Prostate gland (tissue), 2 donors: ENCODE data around the gene TMEM100. TPM values are rescaled to one million over a fixed set of nuclear protein-coding genes. Genes with fewer than 3 reads are reported as not detected.

Source experiments
- DNase-seq: peaks from one replicate; pipeline ENCODE4 v3.0.0-alpha.2; 2019; ENCODE audit warnings: low spot score
- H3K27ac ChIP-seq, 2 donors: fragments of 200-600 bp; sonication (generic); 2 replicates each; pipeline ENCODE4 v1.5.1; 2017 to 2019
- H3K27me3 ChIP-seq: fragments of 200-600 bp; sonication (generic); replicated peaks from 2 replicates; pipeline ENCODE4 v1.5.1; 2019; ENCODE audit not compliant: insufficient read depth
- H3K36me3 ChIP-seq, 2 donors: fragments of 200-600 bp; sonication (generic); 1 replicate in 1 of 2; 2 replicates in 1 of 2; pipeline versions ENCODE4 v1.5.1 to v1.8.1; 2017 to 2019
- H3K4me1 ChIP-seq: fragments of 200-600 bp; sonication (generic); replicated peaks from 2 replicates; pipeline ENCODE4 v1.5.1; 2019
- H3K4me3 ChIP-seq, 2 donors: fragments of 200-600 bp; sonication (generic); 2 replicates each; pipeline ENCODE4 v1.5.1; 2017 to 2019
- H3K9me3 ChIP-seq: fragments of 200-600 bp; sonication (generic); 2 replicates; pipeline ENCODE4 v1.5.1; 2017
- POLR2A ChIP-seq: fragments of 450-650 bp; IDR thresholded peaks from one replicate; pipeline ENCODE4 v1.6.1; 2016; ENCODE audit warnings: antibody characterized with exemption, mild to moderate bottlenecking
- POLR2AphosphoS5 ChIP-seq: sonication (generic); formaldehyde crosslinking; IDR thresholded peaks from one replicate; pipeline ENCODE4 v1.6.1; 2017; ENCODE audit warnings: antibody characterized with exemption
- WGBS: methylation state at CpG from one replicate; pipeline ENCODE4 v1.1.5; 2018; 5-methylcytosine and 5-hydroxymethylcytosine counted together
- intact Hi-C: fragments of 100-400 bp; cut with DNase I; formaldehyde crosslinking; loops from one replicate; pipeline ENCODE4 v1.14.2; 2022
- total RNA-seq, 2 donors: library from RNA; depleted of rRNA; stranded (reverse); fragments of >200 nt; gene quantifications; one replicate each; pipeline ENCODE4 v1.1.0, GENCODE V29; 2016
- TF ChIP-seq, protein P1 (sequence below), 4 experiments: fragments of 200-600 bp in 2 of 4; fragments of 450-650 bp in 2 of 4; sonication (generic) in 2 of 4; IDR thresholded peaks; 1 replicate in 3 of 4; 2 replicates in 1 of 4; pipeline ENCODE4 v1.5.1; 2016 to 2019; ENCODE audit warnings: antibody characterized with exemption in 4 of 4, mild to moderate bottlenecking in 2 of 4, moderate library complexity in 2 of 4

The TMEM100 gene
- total RNA-seq, 2 donors from 2014 or later = 1.2 to 3.2 TPM

- no peaks in the 10 kb centered on the region for H3K9me3 ChIP-seq
- intact Hi-C loops = no loop called here
- H3K27ac ChIP-seq = peak overlapping the region; percentile 29 to 56
- no peaks in the 10 kb centered on the region for H3K27me3 ChIP-seq
- H3K4me1 ChIP-seq = no peaks in the 10 kb centered on the region
- no peak overlapping the region for H3K4me3 ChIP-seq
- no peak for DNase-seq
- WGBS = 0% methylated on average over 1 of the region's 1 CpG
- TF ChIP-seq, protein P1, sequence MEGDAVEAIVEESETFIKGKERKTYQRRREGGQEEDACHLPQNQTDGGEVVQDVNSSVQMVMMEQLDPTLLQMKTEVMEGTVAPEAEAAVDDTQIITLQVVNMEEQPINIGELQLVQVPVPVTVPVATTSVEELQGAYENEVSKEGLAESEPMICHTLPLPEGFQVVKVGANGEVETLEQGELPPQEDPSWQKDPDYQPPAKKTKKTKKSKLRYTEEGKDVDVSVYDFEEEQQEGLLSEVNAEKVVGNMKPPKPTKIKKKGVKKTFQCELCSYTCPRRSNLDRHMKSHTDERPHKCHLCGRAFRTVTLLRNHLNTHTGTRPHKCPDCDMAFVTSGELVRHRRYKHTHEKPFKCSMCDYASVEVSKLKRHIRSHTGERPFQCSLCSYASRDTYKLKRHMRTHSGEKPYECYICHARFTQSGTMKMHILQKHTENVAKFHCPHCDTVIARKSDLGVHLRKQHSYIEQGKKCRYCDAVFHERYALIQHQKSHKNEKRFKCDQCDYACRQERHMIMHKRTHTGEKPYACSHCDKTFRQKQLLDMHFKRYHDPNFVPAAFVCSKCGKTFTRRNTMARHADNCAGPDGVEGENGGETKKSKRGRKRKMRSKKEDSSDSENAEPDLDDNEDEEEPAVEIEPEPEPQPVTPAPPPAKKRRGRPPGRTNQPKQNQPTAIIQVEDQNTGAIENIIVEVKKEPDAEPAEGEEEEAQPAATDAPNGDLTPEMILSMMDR (IDR thresholded peaks at IDR 0.05) = no peak
- TF ChIP-seq POLR2AphosphoS5 = no peak
- TF ChIP-seq POLR2A = no peak
- no peaks in the 10 kb centered on the region for H3K36me3 ChIP-seq
Observed at GRCh38 chr17:55730380-55730779, 7.7 kb upstream of the TMEM100 start.

- Histone ChIP-seq H3K9me3 (no peaks in the 10 kb centered on the region), H3K4me3 (no peak overlapping the region), H3K27me3 (no peaks in the 10 kb centered on the region), H3K27ac (no peak overlapping the region), H3K36me3 (no peaks in the 10 kb centered on the region), H3K4me1 (no peaks in the 10 kb centered on the region)
- TF ChIP-seq POLR2A = no peak
- TF ChIP-seq POLR2AphosphoS5 = no peak
- TF ChIP-seq, protein P1 (IDR thresholded peaks at IDR 0.05) = no peak
- intact Hi-C loops = no loop called here
- no peak for DNase-seq
- WGBS = 87% methylated on average over 1 of the region's 1 CpG
Observed at GRCh38 chr17:55729484-55729883, 6.8 kb upstream of the TMEM100 start.

DNA sequence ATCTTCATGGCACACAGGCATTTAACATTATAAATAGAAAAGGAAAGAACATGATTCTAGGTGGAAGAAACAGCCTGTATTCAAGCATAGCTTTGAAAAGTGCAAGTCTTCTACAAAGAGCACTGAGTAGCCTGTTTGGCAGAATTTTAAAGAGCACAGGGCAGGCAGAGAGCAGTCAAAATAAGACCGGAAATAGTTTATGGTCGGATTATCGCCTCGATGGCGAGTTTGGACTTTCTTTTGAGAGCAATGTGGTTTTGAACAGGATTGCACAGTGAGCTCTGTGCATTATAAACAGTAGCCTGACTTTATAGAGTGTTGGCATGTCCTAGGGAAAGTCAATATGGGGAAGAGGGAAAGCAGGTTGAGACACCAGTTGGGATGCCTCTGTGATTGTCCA lies 6.2 kb upstream of the TMEM100 start:
- peak; percentile 15 for DNase-seq
- Histone ChIP-seq H3K27ac (peak overlapping the region in 1 of 2 donors; percentile 30), H3K4me3 (no peak overlapping the region), H3K36me3 (no peaks in the 10 kb centered on the region), H3K27me3 (no peaks in the 10 kb centered on the region), H3K4me1 (no peaks in the 10 kb centered on the region), H3K9me3 (no peaks in the 10 kb centered on the region)
- TF ChIP-seq POLR2AphosphoS5 = peak; percentile 46
- TF ChIP-seq, protein P1 (IDR thresholded peaks at IDR 0.05) = no peak
- 21% methylated on average over 5 of the region's 5 CpGs for WGBS
- intact Hi-C loops = no loop called here

GRCh38 chr17:55728361-55728760 lies 5.7 kb upstream of the TMEM100 start:
- TF ChIP-seq POLR2AphosphoS5 = no peak
- no peak overlapping the region for H3K27ac ChIP-seq
- H3K4me3 ChIP-seq = no peak overlapping the region
- H3K9me3 ChIP-seq = no peaks in the 10 kb centered on the region
- DNase-seq = no peak
- intact Hi-C loops = no loop called here
- H3K27me3 ChIP-seq = no peaks in the 10 kb centered on the region
- WGBS = 83% methylated on average over 5 of the region's 5 CpGs
- no peaks in the 10 kb centered on the region for H3K4me1 ChIP-seq
- no peaks in the 10 kb centered on the region for H3K36me3 ChIP-seq

DNA sequence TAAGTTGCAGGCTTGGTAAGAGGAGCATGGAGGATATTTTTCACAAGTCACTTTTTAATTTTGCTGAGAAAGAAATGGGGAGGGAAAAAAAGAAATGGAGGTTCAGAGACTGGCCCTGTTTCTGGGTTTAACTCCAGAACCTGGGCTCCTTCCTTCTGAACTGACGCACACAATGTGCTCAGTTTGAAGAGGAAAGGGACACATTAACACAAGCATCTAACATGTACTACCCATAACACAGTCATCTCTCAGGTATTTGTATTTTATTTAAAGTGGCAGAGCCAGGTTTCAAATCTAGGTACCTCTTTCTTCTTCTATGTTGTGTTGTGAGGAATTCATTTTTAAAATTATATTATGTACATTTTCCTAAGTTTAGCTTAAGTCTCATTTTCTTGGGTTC lies 5.3 kb upstream of the TMEM100 start:
- Histone ChIP-seq H3K27me3 (peaks cover 2% of the 10 kb centered on the region), H3K9me3 (no peaks in the 10 kb centered on the region), H3K36me3 (no peaks in the 10 kb centered on the region), H3K27ac (no peak overlapping the region), H3K4me1 (no peaks in the 10 kb centered on the region), H3K4me3 (no peak overlapping the region)
- 85% methylated on average over 1 of the region's 1 CpG for WGBS
- TF ChIP-seq POLR2A (no peak), POLR2AphosphoS5 (no peak)
- TF ChIP-seq, protein P1 (IDR thresholded peaks at IDR 0.05) = no peak
- DNase-seq = no peak
- intact Hi-C loops = no loop called here
